Measurements from ENCODE around the gene NACC2. TPM values are rescaled to one million over a fixed set of nuclear protein-coding genes. Genes with fewer than 3 reads are reported as not detected.

The NACC2 gene
- total and polyA plus RNA-seq, 10 of the 15 experiments (the other 5 are each of a cell fraction or from before 2014, with no cell fraction given) = 0.66 to 14.7 (median 3.5) TPM

- TF ChIP-seq, protein P1, sequence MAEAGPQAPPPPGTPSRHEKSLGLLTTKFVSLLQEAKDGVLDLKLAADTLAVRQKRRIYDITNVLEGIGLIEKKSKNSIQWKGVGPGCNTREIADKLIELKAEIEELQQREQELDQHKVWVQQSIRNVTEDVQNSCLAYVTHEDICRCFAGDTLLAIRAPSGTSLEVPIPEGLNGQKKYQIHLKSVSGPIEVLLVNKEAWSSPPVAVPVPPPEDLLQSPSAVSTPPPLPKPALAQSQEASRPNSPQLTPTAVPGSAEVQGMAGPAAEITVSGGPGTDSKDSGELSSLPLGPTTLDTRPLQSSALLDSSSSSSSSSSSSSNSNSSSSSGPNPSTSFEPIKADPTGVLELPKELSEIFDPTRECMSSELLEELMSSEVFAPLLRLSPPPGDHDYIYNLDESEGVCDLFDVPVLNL (IDR thresholded peaks at IDR 0.05; ENCODE audit: low read depth, low read length) = no peak
- TF ChIP-seq HCFC1 (IDR thresholded peaks at IDR 0.05; ENCODE audit: low read length) (no peak), FOXK2 (IDR thresholded peaks at IDR 0.05) (no peak), RFX5 (IDR thresholded peaks at IDR 0.05; ENCODE audit: low read depth, low read length) (no peak), MTA2 (IDR thresholded peaks at IDR 0.05; ENCODE audit: low read depth) (no peak), POLR2A (IDR thresholded peaks at IDR 0.05; ENCODE audit: low read depth, low read length) (no peak)
- TF ChIP-seq, protein P2, sequence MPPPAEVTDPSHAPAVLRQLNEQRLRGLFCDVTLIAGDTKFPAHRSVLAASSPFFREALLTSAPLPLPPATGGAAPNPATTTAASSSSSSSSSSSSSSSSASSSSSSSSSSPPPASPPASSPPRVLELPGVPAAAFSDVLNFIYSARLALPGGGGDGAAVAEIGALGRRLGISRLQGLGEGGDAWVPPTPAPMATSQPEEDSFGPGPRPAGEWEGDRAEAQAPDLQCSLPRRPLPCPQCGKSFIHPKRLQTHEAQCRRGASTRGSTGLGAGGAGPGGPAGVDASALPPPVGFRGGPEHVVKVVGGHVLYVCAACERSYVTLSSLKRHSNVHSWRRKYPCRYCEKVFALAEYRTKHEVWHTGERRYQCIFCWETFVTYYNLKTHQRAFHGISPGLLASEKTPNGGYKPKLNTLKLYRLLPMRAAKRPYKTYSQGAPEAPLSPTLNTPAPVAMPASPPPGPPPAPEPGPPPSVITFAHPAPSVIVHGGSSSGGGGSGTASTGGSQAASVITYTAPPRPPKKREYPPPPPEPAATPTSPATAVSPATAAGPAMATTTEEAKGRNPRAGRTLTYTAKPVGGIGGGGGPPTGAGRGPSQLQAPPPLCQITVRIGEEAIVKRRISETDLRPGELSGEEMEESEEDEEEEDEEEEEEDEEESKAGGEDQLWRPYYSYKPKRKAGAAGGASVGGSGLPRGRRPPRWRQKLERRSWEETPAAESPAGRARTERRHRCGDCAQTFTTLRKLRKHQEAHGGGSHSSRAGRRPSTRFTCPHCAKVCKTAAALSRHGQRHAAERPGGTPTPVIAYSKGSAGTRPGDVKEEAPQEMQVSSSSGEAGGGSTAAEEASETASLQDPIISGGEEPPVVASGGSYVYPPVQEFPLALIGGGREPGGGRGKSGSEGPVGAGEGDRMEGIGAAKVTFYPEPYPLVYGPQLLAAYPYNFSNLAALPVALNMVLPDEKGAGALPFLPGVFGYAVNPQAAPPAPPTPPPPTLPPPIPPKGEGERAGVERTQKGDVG (CRISPR knock-in tag; IDR thresholded peaks at IDR 0.05) = no peak
Measured at GRCh38 chr9:136078498-136079011, 16.5 kb downstream of the NACC2 start (continued).

DNA sequence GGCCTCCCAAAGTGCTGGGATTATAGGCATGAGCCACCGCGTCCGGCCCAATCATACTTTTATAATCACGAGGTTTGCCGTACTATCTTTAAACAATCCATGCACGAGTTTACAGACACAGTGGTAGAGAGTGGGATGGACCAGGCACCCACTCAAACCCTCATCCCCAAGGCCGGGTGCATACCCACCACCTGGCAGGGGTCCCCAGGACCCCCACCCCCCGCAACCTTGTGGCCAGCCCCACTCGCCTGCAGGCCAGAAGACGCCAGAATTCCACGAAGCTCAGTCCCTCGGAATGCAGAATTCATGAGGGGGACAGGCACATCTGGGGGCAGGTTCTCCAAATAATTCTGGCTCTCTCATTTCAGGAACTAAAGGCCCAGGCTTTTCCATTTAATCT lies 17.1 kb downstream of the NACC2 start:
- Histone ChIP-seq H3K4me2 (ENCODE audit: control insufficient read depth, insufficient read depth) (no peak overlapping the region), H3K4me3 (no peak overlapping the region), H3K27me3 (replicated peaks in 1 of 2; ENCODE audit: control insufficient read depth in 2 of 2, insufficient read depth in 2 of 2, low read length in 1 of 2) (no peaks in the 10 kb centered on the region), H3K27ac (ENCODE audit: control insufficient read depth, insufficient read depth) (no peak overlapping the region), H3K36me3 (ENCODE audit: control insufficient read depth in 2 of 2, insufficient read depth in 2 of 2, low read length in 1 of 2) (peaks cover 0 to 2% of the 10 kb centered on the region in 2 experiments; a peak in 2 of 4 replicates), H4K20me1 (ENCODE audit: control insufficient read depth, insufficient read depth) (no peaks in the 10 kb centered on the region), H3K79me2 (ENCODE audit: control insufficient read depth, insufficient read depth, low read length) (no peaks in the 10 kb centered on the region), H3K4me1 (ENCODE audit: control insufficient read depth, insufficient read depth, low read length) (no peaks in the 10 kb centered on the region), H3K9ac (ENCODE audit: control insufficient read depth, insufficient read depth, low read length) (no peak overlapping the region), H2AFZ (ENCODE audit: control insufficient read depth, low read depth, low read length) (no peak overlapping the region), H3K9me3 (replicated peaks; ENCODE audit: control insufficient read depth, insufficient read depth, low read length) (no peaks in the 10 kb centered on the region)
- intact Hi-C loops (cut with micrococcal nuclease; ENCODE audit: unreplicated experiment) (no loop called here), in situ Hi-C loops (cut with MboI) (no loop called here)
- BruUV-seq (replicated peaks) = no TSS peak
- no peak for ATAC-seq
- no peak for FAIRE-seq
- 70% methylated on average over 12 of the region's 12 CpGs for WGBS (ENCODE audit: insufficient coverage, insufficient replicate concordance, low lambda C conversion rate, missing lambda C conversion rate)
- ChIA-PET CTCF (no interaction called here), RAD21 (ENCODE audit: unreplicated experiment) (no interaction called here), SMC1A (ENCODE audit: uncharacterized antibody, unreplicated experiment) (no interaction called here), POLR2A (no interaction called here)
- no peak for DNase-seq (ENCODE audit: low read depth, low spot score)
- TF ChIP-seq SREBF2 (IDR thresholded peaks at IDR 0.05; ENCODE audit: low read length) (no peak), SMARCA5 (IDR thresholded peaks at IDR 0.05) (no peak), RELB (IDR thresholded peaks at IDR 0.05; ENCODE audit: low read depth) (no peak), REST (IDR thresholded peaks at IDR 0.05; ENCODE audit: low read depth, low read length) (no peak), NR2C1 (IDR thresholded peaks at IDR 0.05) (no peak), ZNF384 (IDR thresholded peaks at IDR 0.05; ENCODE audit: borderline replicate concordance, low read depth, low read length) (no peak)

Data from GM12878 (cell line).